Activated CD4-positive, alpha-beta memory T cell treated with anti-CD3 and anti-CD28 coated beads, Interleukin-2, amount 10 ng/mL, durations not matched to agents 7 days and 5 days (primary cell): ENCODE data around the gene SESN2. TPM values are rescaled to one million over a fixed set of nuclear protein-coding genes. Genes with fewer than 3 reads are reported as not detected.

Experiments used
- CTCF ChIA-PET: fragments of 350-600 bp; sonication (Branson Sonifier 250); formaldehyde crosslinking; loops from one replicate; lab custom pipeline; 2021; ENCODE audit warnings: antibody characterized with exemption, inconsistent platforms; lab: Charles Lee
- POLR2A ChIA-PET: fragments of 350-600 bp; sonication (Branson Sonifier 250); formaldehyde crosslinking; loops from one replicate; lab custom pipeline; 2021; ENCODE audit warnings: antibody characterized with exemption; lab: Charles Lee
- DNase-seq: peaks from one replicate; pipeline ENCODE4 v3.0.0-alpha.2; 2020
- H3K27ac Mint-ChIP-seq: one replicate; pipeline ENCODE4 v1.8.0; 2021; ENCODE audit warnings: mild to moderate bottlenecking, mixed read lengths
- H3K27me3 Mint-ChIP-seq: one replicate; pipeline ENCODE4 v1.8.0; 2021; ENCODE audit warnings: mixed read lengths
- H3K36me3 Mint-ChIP-seq: one replicate; pipeline ENCODE4 v1.8.0; 2021; ENCODE audit warnings: low read depth, mixed read lengths
- H3K4me1 Mint-ChIP-seq: one replicate; pipeline ENCODE4 v1.8.0; 2021; ENCODE audit warnings: mixed read lengths
- H3K4me3 Mint-ChIP-seq: one replicate; pipeline ENCODE4 v1.8.0; 2021; ENCODE audit warnings: mild to moderate bottlenecking, mixed read lengths
- H3K9me3 Mint-ChIP-seq: one replicate; pipeline ENCODE4 v1.8.0; 2021; ENCODE audit warnings: mixed read lengths
- total RNA-seq, 2 experiments: library from RNA; stranded (reverse); gene quantifications; one replicate each; pipeline ENCODE4 v1.2.3, GENCODE V29; 2021

SESN2 gene
- total RNA-seq, 2 experiments from 2014 or later, result 22.8 to 23.9 TPM

DNA sequence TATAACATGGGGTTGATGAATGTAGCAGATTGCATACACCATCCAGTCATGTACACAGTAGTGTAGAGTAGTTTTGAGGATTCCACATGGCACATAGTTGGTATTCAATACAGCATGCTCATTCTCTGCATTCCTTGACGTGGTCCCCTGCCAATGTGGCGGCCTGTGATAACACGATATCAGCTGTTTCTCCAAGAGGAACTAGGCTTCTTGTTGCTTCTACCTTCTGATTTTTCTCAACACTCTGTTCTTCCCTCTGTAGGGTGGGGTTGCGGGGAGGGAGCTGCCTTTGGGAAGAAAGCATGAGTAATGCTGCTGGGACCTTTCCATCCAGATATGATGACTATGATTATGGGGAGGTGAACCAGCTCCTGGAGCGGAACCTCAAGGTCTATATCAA lies 19.4 kb downstream of the SESN2 start:
- ChIA-PET CTCF (no interaction called here), POLR2A (interaction anchor here (0.9 to 1.0 kb wide), 2 partner anchors 19 to 90 kb away, joined by 3 read pairs; no protein-coding TSS in a partner anchor)
- Mint-ChIP-seq H3K36me3 (peaks cover 59% of the 10 kb centered on the region), H3K9me3 (no peaks in the 10 kb centered on the region), H3K27me3 (no peaks in the 10 kb centered on the region), H3K4me1 (peaks cover 11% of the 10 kb centered on the region), H3K4me3 (no peak overlapping the region), H3K27ac (no peak overlapping the region)
- DNase-seq, result no peak

DNA sequence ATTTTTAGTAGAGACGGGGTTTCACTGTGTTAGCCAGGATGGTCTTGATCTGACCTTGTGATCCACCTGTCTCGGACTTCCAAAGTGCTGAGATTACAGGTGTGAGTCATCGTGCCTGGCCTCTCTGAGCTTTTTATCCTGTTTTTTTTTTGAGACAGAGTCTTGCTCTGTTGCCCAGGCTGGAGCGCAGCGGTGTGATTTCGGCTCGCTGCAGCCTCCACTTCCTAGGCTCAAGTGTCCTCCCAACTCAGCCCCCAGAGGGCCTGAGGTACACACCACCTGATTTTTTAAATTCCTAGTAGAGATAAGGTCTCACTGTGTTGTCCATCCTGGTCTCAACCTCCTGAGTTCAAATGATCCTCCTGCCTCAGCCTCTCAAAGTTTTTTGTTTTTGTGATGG lies 20.4 kb downstream of the SESN2 start:
- POLR2A ChIA-PET, result interaction anchor here (0.9 kb wide), 1 partner anchor 20 kb away, joined by 3 read pairs; no protein-coding TSS in a partner anchor
- Mint-ChIP-seq H3K36me3 (peaks cover 51% of the 10 kb centered on the region), H3K4me1 (peaks cover 11% of the 10 kb centered on the region), H3K27me3 (no peaks in the 10 kb centered on the region), H3K4me3 (no peak overlapping the region), H3K9me3 (no peaks in the 10 kb centered on the region), H3K27ac (no peak overlapping the region)
- DNase-seq, result no peak
- CTCF ChIA-PET, result interaction anchor here (1.1 kb wide), 1 partner anchor 31 kb away, joined by 3 read pairs; no protein-coding TSS in a partner anchor

DNA sequence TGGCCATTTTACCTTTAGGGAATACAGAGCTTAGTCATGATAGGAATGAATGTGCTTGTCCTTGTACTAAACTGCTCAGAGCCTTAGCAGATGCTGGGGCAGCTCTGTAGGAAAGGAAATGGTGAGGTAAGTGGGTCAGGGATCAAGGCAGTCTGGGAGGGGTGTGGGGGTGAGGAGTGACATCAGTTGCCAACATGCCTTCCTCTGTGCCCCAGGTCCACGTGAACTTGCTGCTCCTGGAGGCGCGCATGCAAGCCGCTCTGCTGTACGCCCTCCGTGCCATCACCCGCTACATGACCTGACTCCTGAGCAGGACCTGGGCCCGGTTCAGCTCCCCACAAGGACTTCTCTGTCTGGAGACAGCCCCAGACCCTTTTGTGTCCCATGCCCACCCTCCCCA lies 21.2 kb downstream of the SESN2 start:
- H3K4me1 Mint-ChIP-seq, result peaks cover 11% of the 10 kb centered on the region
- no peaks in the 10 kb centered on the region for H3K27me3 Mint-ChIP-seq
- H3K36me3 Mint-ChIP-seq, result peaks cover 47% of the 10 kb centered on the region
- CTCF ChIA-PET, result interaction anchor here (1.1 kb wide), 1 partner anchor 32 kb away, joined by 3 read pairs; no protein-coding TSS in a partner anchor
- no peak overlapping the region for H3K27ac Mint-ChIP-seq
- no peak overlapping the region for H3K4me3 Mint-ChIP-seq
- no peak for DNase-seq
- POLR2A ChIA-PET, result interaction anchor here (1.1 to 1.3 kb wide), 2 partner anchors 21 to 24 kb away, joined by 3 to 4 read pairs; partner anchors contain the start of gene SESN2
- H3K9me3 Mint-ChIP-seq, result no peaks in the 10 kb centered on the region

DNA sequence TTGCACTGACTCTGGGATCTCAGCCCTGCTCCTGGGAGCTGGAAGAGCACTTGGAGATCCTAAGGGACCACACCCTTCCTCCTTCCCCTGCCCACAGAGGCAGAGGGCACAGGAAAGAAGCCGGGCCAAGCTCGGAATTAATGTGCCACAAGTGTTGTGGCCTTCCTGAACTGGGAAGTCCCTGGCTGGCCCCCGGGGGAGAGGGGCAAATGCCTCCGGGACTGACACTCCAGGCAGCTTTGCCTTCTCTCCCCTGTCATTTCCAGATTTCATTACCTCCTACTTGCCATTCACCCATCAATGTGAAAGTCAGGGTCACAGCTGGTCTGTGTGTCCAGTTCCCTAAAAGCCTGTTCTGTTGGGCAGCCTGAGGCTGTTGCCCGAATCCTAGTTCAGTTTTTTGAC lies 21.7 kb downstream of the SESN2 start:
- POLR2A ChIA-PET, result interaction anchor here (1.1 to 1.3 kb wide), 2 partner anchors 21 to 25 kb away, joined by 3 to 4 read pairs; partner anchors contain the start of gene SESN2
- H3K4me1 Mint-ChIP-seq, result peaks cover 11% of the 10 kb centered on the region
- no peak overlapping the region for H3K27ac Mint-ChIP-seq
- no peak for DNase-seq
- no peak overlapping the region for H3K4me3 Mint-ChIP-seq
- no peaks in the 10 kb centered on the region for H3K9me3 Mint-ChIP-seq
- CTCF ChIA-PET, result interaction anchor here (1.1 kb wide), 1 partner anchor 32 kb away, joined by 3 read pairs; no protein-coding TSS in a partner anchor
- no peaks in the 10 kb centered on the region for H3K27me3 Mint-ChIP-seq
- H3K36me3 Mint-ChIP-seq, result peaks cover 47% of the 10 kb centered on the region

DNA sequence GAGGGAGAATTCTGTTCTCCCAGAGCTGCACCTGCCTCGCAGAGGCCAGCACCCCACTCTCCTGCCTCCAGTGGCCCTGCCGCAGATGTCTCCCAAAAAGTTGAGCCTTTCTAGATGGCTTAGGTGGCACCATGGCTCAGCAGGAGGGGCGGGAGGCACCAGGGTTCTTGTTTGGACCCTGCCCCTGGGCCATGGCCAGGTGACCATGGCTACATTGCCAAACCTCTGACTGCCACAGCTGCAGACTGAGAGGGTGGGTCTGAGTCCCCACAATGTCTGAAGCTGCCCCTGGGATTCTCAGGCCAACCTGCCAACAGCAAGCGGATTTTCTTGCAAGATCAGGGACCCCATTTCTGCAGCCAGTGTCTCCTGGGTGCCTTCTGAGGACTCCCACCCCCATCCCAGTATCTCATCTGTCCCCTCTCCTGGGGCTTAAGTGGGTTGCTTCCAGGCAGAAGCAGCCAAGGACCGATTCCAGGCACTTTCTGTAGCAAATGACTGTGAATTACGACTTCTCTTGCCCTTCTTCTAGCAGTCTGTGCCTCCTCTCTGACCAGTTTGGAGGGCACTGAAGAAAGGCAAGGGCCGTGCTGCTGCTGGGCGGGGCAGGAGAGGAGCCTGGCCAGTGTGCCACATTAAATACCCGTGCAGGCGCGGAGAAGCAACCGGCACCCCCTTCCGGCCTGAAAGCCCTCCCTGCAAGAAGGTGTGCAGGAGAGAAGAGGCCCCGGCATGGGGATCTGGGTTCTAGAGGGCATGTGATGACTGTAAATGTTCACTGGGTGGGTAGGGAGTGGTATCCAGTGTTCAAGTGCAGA lies 22.5 kb downstream of the SESN2 start:
- CTCF ChIA-PET, result no interaction called here
- H3K4me3 Mint-ChIP-seq, result no peak overlapping the region

DNA sequence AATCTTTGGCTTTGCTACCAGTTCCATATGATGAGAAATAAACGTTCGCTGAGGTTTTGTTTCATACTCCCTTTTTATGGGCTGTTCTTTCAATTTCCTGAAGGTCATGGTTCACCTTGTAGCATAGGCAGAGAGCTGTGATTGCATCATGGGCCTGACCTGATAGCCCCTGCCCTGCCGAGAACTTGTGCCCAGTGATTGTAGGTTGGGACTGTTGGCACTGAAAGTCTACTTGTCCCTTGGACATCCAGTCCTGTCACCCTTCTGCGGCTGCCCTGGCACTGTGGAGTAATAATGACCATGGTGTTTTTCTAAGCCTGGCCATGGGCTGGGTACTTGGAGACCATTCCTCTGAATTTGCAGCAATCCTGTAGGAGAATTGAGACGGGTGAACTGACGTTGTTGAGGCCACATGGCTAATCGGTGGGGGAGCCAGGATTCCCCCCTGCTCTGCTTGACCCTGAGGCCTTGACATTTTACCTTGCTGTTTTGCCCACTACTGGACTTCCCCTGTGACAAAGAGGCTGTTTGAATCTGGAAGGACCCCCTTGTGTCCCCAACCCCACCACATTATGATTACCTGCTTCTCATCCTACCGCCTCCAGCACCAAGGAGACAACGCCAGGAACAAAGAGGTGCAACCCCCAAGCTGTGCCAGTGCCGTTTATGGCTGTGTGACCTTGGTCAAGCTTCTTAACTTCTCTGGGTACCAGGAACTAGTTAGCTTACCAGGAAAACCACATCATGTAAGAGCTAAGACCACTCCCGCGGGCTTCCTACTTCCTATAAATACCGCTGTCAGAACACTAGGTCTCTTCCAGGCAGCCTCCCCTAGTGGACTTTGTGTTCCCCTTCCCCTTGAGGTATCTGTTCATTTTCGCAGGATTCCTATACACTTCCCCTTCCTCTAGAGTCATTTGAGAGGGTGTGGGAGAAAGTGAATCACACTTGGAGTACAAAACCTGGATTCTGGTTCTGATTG lies 23.4 kb downstream of the SESN2 start:
- Mint-ChIP-seq H3K4me3 (no peak overlapping the region), H3K27me3 (no peaks in the 10 kb centered on the region), H3K27ac (peak overlapping the region; percentile 9), H3K36me3 (peaks cover 42% of the 10 kb centered on the region), H3K9me3 (no peaks in the 10 kb centered on the region), H3K4me1 (peaks cover 16% of the 10 kb centered on the region)
- POLR2A ChIA-PET, result no interaction called here
- CTCF ChIA-PET, result no interaction called here
- DNase-seq, result no peak

More for the DNA sequence above, 22.5 kb downstream of the SESN2 start:
- Mint-ChIP-seq H3K9me3 (no peaks in the 10 kb centered on the region), H3K4me1 (peaks cover 11% of the 10 kb centered on the region), H3K27ac (no peak overlapping the region), H3K27me3 (no peaks in the 10 kb centered on the region), H3K36me3 (peaks cover 47% of the 10 kb centered on the region)
- no peak for DNase-seq
- POLR2A ChIA-PET, result no interaction called here

DNA sequence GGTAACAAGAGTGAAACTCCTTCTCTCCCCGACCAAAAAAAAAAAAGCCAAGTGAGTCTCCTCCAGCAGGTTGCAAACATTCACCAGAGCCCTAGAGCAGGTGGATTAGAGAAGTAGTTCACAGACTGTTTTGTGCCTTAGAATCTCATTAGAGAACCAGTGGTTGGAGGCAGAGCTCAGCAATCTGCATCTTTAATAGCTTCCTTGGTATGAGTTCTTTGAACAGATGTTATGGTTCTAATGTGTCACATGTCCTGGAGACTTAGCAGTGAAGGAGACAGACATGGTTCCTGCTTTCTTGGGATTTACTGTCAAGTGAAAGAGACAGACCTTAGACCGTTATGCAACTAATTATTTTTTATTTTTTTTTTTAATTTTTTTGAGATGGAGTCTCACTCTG lies 26.8 kb downstream of the SESN2 start:
- H3K4me3 Mint-ChIP-seq, result no peak overlapping the region
- POLR2A ChIA-PET, result interaction anchor here (0.9 to 1.1 kb wide), 2 partner anchors 37 to 1589 kb away, joined by 3 read pairs; no protein-coding TSS in a partner anchor
- H3K27me3 Mint-ChIP-seq, result no peaks in the 10 kb centered on the region
- no peaks in the 10 kb centered on the region for H3K9me3 Mint-ChIP-seq
- CTCF ChIA-PET, result interaction anchor here (0.7 kb wide), 1 partner anchor 190 kb away, joined by 3 read pairs; no protein-coding TSS in a partner anchor
- DNase-seq, result no peak
- peaks cover 17% of the 10 kb centered on the region for H3K36me3 Mint-ChIP-seq
- H3K4me1 Mint-ChIP-seq, result peaks cover 16% of the 10 kb centered on the region
- no peak overlapping the region for H3K27ac Mint-ChIP-seq

DNA sequence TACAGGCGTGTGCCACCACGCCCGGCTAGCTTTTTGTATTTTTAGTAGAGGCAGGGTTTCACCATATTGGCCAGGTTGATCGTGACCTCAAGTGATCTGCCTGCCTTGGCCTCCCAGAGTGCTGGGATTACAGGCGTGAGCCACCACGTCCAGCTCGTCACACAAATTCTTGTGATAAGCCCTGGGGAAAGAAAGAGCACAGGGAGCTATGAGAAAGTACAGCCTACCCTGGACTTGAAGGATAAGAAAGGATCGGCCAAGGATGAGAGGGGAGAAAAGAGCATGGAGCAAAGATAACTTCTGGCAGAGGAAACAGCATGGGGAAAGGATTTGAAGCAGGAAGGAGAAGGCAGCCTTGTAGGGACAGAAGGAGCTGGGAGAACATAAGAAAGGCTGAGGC lies 29.2 kb downstream of the SESN2 start:
- H3K27me3 Mint-ChIP-seq, result no peaks in the 10 kb centered on the region
- ChIA-PET CTCF (interaction anchor here (2.0 kb wide), 1 partner anchor 40 kb away, joined by 6 read pairs; no protein-coding TSS in a partner anchor), POLR2A (interaction anchor here (1.2 kb wide), 1 partner anchor 29 kb away, joined by 4 read pairs; no protein-coding TSS in a partner anchor)
- H3K4me3 Mint-ChIP-seq, result no peak overlapping the region
- H3K27ac Mint-ChIP-seq, result no peak overlapping the region
- no peaks in the 10 kb centered on the region for H3K36me3 Mint-ChIP-seq
- H3K4me1 Mint-ChIP-seq, result peaks cover 5% of the 10 kb centered on the region
- H3K9me3 Mint-ChIP-seq, result no peaks in the 10 kb centered on the region
- no peak for DNase-seq

DNA sequence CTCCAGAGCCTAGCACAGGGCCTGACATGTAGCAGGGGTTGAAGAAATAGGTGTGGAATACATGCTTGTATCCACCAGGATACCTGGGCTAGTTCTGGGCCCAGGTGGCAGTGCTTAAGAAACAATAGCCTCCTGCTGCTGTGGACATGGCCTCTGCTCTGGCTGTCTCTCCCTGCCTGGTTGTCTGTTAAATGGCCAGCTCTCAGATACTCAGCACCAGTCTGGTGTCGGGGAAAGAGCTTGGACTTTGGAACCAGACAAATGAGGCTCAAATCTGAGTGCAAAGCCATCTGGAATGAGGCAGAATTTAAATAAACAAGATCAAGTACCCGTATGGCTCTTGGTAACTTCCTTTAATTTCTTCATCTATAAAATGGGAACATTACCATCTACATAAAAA lies 31.5 kb downstream of the SESN2 start:
- Mint-ChIP-seq H3K27me3 (peaks cover under 1% of the 10 kb centered on the region), H3K36me3 (no peaks in the 10 kb centered on the region), H3K4me1 (peaks cover 5% of the 10 kb centered on the region), H3K4me3 (no peak overlapping the region), H3K9me3 (no peaks in the 10 kb centered on the region), H3K27ac (no peak overlapping the region)
- ChIA-PET CTCF (no interaction called here), POLR2A (no interaction called here)
- no peak for DNase-seq

DNA sequence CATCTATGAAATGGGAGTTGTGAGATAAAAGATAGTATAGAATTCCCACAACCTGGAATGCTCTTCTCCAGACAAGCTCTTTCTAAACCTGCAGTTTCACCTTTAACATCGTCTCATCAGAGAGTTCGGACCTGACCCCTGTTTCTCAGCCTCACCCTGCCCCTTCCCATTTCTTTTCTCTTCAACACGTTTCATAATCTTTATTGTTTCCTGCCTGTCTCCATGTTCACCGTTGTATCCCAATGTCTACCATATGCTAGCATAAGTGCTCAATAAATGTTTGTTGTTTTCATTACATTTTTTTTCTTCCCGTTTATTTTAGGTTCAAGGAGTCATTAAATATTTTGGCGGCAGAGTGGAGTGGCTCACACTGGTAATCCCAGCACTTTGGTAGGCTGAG lies 32.4 kb downstream of the SESN2 start:
- no peaks in the 10 kb centered on the region for H3K36me3 Mint-ChIP-seq
- DNase-seq, result no peak
- CTCF ChIA-PET, result no interaction called here
- no peak overlapping the region for H3K4me3 Mint-ChIP-seq
- peaks cover 6% of the 10 kb centered on the region for H3K27me3 Mint-ChIP-seq
- no peaks in the 10 kb centered on the region for H3K9me3 Mint-ChIP-seq
- POLR2A ChIA-PET, result no interaction called here
- H3K4me1 Mint-ChIP-seq, result peaks cover 11% of the 10 kb centered on the region
- no peak overlapping the region for H3K27ac Mint-ChIP-seq

DNA sequence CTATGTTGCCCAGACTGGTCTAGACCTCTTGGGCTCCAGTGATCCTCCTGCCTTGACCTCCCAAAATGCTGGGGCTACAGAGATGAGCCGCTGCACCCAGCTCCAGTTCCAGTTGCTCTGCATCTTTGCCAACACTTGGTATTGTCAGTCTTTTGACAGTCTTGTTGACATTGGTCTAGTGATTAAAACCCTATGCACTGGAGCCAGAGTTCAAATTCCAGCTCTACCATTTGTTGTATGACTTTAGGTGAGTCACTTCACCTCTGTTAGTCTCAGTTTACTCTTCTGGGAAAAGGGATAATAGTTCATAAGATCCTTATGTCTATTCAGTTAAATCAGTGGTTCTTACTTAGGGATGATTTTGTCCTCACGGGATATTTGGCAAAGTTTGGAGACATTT lies 36.6 kb downstream of the SESN2 start:
- CTCF ChIA-PET, result interaction anchor here (1.1 kb wide), 1 partner anchor 40 kb away, joined by 3 read pairs; no protein-coding TSS in a partner anchor
- no peaks in the 10 kb centered on the region for H3K9me3 Mint-ChIP-seq

More for the DNA sequence above, 36.6 kb downstream of the SESN2 start:
- DNase-seq, result no peak
- POLR2A ChIA-PET, result interaction anchor here (0.7 to 1.2 kb wide), 2 partner anchors 33 to 176 kb away, joined by 3 read pairs; partner anchors contain the start of gene MED18
- Mint-ChIP-seq H3K27ac (no peak overlapping the region), H3K4me3 (no peak overlapping the region), H3K4me1 (peaks cover 19% of the 10 kb centered on the region), H3K36me3 (no peaks in the 10 kb centered on the region), H3K27me3 (peaks cover 9% of the 10 kb centered on the region)
